ENCODE measurements around the gene OR6N2.

GRCh38 chr1:158814970-158815369 is 34.0 kb upstream of the OR6N2 start:
- TF ChIP-seq ZZZ3 (CRISPR knock-in tag; IDR thresholded peaks at IDR 0.05; ENCODE audit: borderline replicate concordance), result no peak
- TF ChIP-seq NR2C2 (CRISPR knock-in tag; IDR thresholded peaks at IDR 0.05; ENCODE audit: borderline replicate concordance), result no peak
- no peak for TF ChIP-seq ZNF24 (IDR thresholded peaks at IDR 0.05)
- no peak for TF ChIP-seq ZNF431 (CRISPR knock-in tag; IDR thresholded peaks at IDR 0.05; ENCODE audit: borderline replicate concordance, low read depth)
- no peak for TF ChIP-seq ZNF749 (CRISPR knock-in tag; IDR thresholded peaks at IDR 0.05; ENCODE audit: borderline replicate concordance)
- TF ChIP-seq HNRNPL (IDR thresholded peaks at IDR 0.05; ENCODE audit: low read depth, low read length), result no peak

All from HepG2 (cell line).